Measurements from ENCODE around the gene CLMN.

Gene CLMN

GRCh38 chr14:95258754-95259593, 60.7 kb downstream of the CLMN start:
- peak; percentile 50 for DNase-seq (ENCODE audit: low read depth)
- TF ChIP-seq CTCF (conservative IDR thresholded peaks at IDR 0.05; ENCODE audit: low read depth, low read length) = peak; percentile 24
- H3K4me3 ChIP-seq (ENCODE audit: low read depth, low read length) = no peak overlapping the region

- no peak for TF ChIP-seq CTCF (conservative IDR thresholded peaks at IDR 0.05; ENCODE audit: low read depth, low read length)
Observed at GRCh38 chr14:95258156-95258555, 61.6 kb downstream of the CLMN start.

GRCh38 chr14:95257521-95257920, 62.2 kb downstream of the CLMN start:
- no peak overlapping the region for H3K4me3 ChIP-seq (ENCODE audit: low read depth, low read length)
- no peak for TF ChIP-seq CTCF (conservative IDR thresholded peaks at IDR 0.05; ENCODE audit: low read depth, low read length)
- no peak for DNase-seq (ENCODE audit: low read depth)

More at GRCh38 chr14:95258156-95258555, 61.6 kb downstream of the CLMN start:
- no peak overlapping the region for H3K4me3 ChIP-seq (ENCODE audit: low read depth, low read length)
- no peak for DNase-seq (ENCODE audit: low read depth)

- DNase-seq (ENCODE audit: low read depth) = no peak
- H3K4me3 ChIP-seq (ENCODE audit: low read depth, low read length) = no peak overlapping the region
- TF ChIP-seq CTCF (conservative IDR thresholded peaks at IDR 0.05; ENCODE audit: low read depth, low read length) = no peak
Observed at GRCh38 chr14:95256776-95257060, 63.0 kb downstream of the CLMN start.

- no peak for DNase-seq (ENCODE audit: low read depth)
- no peak overlapping the region for H3K4me3 ChIP-seq (ENCODE audit: low read depth, low read length)
- no peak for TF ChIP-seq CTCF (conservative IDR thresholded peaks at IDR 0.05; ENCODE audit: low read depth, low read length)
Observed at GRCh38 chr14:95256002-95256775, 63.5 kb downstream of the CLMN start.

GRCh38 chr14:95255487-95255886, 64.2 kb downstream of the CLMN start:
- DNase-seq (ENCODE audit: low read depth) = peak; percentile 95
- no peak for TF ChIP-seq CTCF (conservative IDR thresholded peaks at IDR 0.05; ENCODE audit: low read depth, low read length)
- H3K4me3 ChIP-seq (ENCODE audit: low read depth, low read length) = no peak overlapping the region

All from choroid plexus epithelial cell (primary cell).